ENCODE data around the gene IL1RAPL2.

- TF ChIP-seq CTCF (IDR thresholded peaks at IDR 0.05; ENCODE audit: extremely low read depth in 1 of 2, insufficient read depth in 1 of 2, low read depth in 1 of 2, low read length in 2 of 2) (no peak), EZH2 (IDR thresholded peaks at IDR 0.05; ENCODE audit: borderline replicate concordance, low read depth, low read length, severe bottlenecking) (no peak)
These were observed 441.0 kb downstream of the IL1RAPL2 start for GRCh38 chrX:105006996-105007395.
